HG03135 (cell line): ENCODE measurements around the gene RGL1.

Experiments
- ATAC-seq: cut with Tn5 transposase; IDR thresholded peaks from one replicate; pipeline ENCODE4 v1.9.1; 2021; ENCODE audit warnings: mild to moderate bottlenecking, moderate library complexity; ENCODE audit not compliant: unreplicated experiment

Gene RGL1

DNA sequence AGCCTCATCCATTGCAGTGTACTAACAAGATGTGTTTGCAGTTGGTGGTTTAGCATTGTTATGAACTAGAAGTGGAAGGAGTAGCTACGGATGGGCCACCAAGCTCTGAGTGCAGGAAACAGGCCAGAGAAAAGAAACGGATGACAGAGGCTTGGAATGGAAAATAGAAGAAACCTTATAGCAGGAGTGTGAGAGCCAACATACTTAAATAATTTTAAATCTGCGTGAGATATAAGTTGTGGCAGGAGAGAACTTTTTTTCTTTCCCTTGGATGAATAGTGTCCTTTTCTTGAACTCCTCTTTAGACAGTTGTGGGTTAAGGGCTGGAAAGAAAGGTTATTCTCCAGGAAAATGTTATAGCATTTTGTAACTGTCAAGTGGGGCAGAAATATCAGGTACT is 54.2 kb downstream of the RGL1 start:
- no peak for ATAC-seq

DNA sequence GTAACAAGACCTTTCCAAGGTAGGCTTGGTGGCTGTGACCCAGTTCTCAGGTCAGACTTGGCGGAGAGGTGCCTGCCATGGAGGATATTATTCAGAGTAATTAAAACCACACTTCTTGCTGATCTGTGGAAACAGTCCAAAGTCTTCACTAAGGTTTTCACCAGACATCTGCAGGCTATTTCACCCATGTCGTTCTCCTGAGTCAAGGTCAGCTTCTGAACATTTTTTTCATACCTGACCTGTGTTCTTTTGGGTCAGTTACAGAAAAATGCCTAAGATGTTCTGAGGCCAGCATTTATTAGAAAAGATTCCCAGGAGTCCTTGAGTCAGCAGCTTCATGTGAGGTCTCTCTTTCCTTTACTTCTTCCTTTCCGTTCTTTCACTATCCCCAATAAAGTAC is 54.9 kb downstream of the RGL1 start:
- no peak for ATAC-seq

DNA sequence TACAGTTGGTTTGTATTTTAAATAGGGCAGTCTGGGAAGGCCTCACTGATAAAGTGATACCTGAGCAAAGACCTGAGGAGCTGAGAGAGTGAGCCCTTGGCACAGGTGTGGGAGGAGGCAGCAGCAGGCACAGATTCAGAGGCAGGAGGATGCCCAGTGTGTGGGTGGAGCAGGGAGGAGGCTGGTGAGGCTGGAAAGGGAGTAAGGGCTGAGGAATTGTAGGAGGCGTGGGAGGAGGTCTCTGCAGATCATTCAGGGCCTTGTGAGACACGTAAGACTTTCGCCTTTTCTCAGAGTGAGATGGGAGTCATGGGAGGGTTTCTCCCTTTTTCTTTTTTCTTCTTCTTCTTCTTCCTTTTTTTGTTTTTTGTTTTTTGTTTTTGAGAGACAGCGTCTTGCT is 58.0 kb downstream of the RGL1 start:
- no peak for ATAC-seq

DNA sequence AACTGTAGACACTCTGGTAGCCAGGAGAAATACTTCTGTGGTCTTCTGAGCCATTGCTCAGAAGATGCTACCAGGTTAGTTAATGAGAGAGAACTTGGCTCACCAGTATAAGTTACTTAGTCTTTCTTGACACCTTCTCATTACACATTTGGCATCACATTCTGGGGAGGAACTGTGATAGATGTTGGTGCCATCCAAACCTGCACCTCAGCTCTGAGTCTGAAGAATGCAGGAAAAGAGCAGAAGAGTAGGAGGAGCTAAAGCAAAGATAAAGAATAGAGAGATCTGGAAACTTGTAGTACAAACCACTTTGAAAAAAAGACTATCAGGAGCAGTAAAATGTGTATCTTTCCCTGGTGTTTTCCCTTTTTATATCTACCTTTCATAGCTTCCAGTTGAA is 58.9 kb downstream of the RGL1 start:
- ATAC-seq = no peak

DNA sequence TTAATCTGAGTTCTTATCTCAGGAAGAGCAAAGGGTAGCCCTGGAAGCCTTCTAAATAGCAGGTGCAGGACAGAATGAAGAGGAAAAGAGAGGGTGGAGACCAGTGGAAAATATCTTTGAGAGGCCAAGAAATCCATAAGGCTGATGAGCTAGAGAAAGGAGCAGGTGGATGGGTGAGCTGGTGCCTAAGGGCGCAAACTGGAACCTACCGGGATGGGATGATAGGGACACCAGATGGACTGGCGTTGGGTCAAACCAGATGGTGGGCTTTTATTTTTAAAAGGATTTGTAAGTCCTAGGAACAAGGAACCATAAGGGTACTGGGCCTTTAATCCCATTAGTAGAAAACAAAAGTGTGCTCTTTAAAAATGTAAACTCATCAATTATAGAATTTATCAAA is 59.7 kb downstream of the RGL1 start:
- no peak for ATAC-seq

DNA sequence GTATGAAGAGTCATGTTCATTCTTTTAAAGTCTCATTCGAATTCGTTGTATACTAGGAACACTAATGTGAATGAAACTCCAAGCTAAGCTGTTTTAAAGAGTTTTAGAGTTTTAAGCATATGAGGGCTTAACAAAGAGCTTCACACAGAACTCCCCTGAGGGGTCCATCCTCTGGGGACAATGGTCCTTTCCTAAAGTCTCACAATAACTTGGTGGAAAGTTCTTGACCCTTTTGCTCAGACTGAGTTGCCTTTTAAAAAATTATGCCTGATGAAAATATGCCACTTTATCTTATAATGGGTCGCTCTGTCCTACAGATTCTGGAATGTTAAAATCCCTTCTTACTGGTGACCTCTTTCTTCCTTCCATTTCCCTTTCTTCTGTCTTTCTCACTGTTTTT is 64.3 kb downstream of the RGL1 start:
- ATAC-seq = no peak

DNA sequence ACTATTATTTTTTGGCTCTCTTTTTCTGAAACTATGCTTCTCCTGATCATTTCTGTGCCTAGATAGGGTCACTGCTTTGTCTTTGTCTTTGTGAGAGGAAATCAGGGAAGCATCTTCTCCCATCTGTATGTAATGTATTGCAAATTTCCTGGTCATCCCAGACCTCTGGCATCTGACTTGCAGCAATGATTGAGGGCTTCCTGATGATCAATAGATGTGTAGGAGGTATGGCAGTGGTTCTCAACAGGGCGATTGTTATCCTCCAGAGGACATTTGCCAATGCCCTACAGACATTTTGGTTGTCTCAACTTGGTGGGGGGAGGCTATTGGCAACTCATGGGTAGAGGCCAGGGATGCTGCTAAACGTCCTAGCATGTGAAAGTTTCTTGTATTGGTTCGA is 64.7 kb downstream of the RGL1 start:
- no peak for ATAC-seq

DNA sequence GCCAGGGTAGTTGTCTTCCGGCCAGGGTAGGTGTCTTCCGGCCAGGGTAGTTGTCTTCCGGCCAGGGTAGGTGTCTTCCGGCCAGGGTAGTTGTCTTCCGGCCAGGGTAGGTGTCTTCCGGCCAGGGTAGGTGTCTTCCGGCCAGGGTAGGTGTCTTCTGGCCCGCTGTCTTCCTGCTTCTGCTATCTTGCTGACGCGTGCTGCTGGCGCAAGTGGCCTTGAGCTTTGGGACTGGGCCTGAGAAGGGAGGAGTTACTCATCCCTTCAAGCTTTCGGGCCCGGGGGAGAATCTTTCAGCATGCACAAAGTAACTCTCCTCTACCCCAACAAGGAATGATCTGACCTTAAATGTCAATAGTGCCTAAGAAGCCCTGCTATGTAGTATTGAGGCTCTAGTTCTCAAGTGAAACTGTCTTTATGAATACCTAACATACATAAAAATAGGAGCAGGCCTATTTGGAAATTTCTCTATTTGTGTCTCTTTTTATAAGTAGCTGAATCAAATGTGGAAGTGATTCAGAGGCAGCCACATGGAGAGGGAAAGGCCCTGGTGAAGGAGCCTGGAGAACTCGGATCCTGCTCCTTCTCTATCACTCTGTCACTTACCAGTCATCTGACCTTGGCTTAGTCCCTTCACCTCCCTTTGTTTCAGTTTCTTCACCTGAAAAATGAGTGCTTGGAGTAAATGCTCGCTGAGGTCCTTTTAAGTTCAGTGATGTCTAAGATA is 65.6 kb downstream of the RGL1 start:
- ATAC-seq = no peak

DNA sequence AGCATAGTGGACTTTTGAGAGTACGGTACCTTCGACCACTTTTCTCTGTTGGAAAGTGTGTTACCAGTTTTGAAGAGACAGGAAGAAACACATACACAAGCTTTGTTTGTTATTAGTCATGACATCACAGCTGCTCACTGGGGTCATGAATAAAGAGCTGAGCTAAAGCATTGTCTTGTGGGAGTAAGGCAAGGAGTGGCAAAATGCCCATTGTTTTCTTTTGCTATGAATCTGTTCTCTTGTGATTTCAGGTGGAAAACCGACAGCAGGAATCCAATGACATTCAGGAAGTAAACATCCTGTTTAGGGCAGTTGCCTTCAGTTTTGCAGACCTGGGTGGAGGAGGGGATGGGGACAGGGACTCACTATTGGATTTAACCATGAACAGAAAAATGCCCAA is 66.2 kb downstream of the RGL1 start:
- no peak for ATAC-seq

DNA sequence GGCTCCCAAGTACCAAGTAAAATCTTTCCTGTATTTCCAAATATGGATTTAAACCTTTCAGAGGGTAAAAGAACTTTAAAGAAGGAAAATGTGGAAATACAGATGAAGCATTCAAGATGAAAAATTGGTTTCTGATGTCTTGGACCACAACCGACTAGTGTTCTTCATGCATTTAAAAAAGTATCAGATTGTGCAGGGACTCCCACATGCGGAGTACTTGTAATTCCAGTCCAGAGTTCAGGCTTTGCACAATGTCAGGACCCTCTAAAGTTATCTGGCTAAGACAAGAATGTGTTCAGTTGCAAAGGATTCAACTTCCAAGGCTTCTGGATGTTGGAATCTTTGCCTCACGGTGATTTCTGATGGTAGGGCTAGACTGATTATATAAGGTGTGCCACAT is 66.7 kb downstream of the RGL1 start:
- ATAC-seq = no peak

DNA sequence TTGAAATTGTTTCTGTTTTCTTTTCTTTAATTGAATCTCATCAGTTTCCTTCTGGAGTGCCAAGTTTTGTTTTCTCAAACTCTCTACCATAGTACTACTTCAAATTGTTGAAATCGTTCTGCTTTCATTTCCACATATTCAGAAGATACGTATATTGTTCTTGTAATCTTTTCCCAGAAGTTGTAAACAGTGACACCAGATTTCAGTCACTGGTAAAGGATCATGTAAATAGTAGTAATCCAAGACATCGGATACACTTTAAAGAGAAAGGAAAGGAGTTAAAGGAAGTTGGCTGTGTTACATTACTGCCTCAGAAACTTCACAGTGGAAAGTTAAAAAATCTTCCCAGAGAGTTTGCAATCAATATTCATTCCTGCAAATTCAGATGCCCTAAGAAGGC is 67.5 kb downstream of the RGL1 start:
- no peak for ATAC-seq

DNA sequence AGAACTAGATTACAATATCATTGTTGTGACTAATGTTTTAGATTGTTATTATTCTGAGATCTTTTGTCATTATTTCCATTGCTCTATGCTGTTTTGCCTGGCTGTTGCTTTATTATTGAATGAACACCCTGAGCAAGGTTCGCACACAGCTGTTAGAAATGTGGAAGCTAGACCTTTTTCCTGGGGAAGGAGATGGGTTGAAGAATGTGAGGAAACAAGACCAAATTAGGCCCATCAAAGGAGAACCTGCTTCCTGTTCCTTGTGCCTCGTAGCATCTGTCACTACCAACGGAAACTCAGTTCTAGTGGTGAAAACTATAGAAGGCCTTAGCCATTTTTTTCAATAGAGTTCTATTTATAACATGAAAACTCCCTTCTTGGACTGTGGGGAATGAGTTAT is 68.7 kb downstream of the RGL1 start:
- peak; percentile 63 for ATAC-seq

DNA sequence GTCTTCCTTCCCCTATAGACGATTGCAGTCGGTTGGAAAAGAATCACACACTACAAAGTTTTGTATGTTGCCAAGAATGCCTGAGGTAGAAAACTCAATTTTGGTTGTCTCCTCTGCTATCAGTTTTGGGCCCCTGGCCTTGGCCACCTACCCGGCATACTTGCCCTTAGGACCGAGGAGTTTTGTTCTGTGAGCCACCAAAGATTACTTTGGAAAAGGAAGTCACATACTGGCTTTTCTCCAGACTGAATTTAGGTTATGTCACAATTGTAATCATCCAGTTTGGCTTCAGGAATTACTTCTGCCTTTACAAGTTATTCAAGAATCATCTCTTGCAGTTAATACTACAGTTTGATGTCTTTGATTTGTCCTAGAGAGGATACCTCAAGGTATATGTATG is 71.4 kb downstream of the RGL1 start:
- no peak for ATAC-seq

DNA sequence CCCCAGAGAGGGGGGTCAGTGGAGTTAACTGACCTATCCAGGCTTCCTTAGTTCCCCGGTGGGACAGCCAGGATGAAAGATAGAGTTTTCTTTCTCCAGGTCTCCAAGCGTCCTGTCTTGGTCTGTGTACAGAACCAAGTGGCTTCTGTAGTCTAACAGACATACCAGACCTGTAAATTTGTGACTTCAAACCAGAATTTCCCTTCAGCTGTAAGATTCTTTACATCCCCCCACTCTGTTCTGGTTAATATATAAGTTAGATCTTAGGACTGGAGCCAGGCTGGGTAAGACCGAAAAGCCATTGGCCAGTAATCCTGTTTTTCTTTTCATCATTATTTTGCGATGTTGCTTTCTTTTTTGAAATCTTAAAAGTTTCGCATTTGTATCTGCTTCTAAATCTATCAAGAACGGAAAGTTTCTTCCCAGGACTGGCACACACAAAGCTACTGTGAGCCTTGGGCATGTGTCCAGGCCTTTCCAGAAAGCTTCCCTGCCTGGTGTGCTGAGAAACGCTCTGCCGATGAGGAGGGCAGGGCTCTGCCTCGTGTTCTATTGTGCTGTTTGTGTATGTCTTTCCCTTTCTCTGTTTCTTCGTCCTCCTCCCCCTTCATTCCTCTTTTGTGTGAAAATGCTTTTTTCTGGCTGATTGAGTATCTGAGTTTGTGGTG is 72.3 kb downstream of the RGL1 start:
- ATAC-seq = no peak

DNA sequence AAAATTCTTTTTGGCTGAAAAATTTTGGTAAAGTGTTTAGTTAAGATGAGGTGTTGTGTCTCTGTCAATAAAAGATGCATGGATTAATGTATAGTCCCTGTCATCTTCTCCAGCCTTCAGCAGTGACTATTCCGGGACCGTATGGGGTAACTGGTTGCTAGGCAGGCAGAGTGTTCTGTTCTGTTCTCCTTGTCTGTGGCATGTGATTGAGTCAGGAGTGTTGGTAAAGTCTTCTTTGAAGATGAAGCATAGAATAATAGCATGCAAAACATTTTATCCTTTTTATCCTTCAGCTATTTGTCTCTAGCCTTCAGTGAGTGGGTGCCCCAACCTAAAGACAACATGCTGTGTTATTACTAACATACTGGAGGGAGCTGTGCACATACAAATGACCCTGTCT is 74.6 kb downstream of the RGL1 start:
- ATAC-seq = no peak

DNA sequence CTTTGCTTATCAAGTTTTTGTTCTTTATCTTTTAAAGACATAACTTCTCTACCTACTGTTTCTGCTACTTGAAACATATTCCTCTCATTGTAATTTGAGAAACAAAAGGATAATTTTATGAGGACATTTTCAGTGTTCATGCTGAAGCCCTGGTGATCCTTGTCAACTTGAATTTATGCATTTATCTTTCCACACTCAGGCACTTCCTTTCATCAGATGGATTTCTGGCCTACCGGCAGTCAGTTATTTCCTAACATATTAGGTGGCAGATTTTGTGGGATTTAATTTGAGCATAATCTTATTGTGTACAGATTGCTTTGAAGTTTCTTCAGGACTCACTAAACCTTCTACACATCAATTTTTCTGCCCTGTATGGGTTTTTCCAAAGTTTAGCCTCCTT is 75.0 kb downstream of the RGL1 start:
- no peak for ATAC-seq

DNA sequence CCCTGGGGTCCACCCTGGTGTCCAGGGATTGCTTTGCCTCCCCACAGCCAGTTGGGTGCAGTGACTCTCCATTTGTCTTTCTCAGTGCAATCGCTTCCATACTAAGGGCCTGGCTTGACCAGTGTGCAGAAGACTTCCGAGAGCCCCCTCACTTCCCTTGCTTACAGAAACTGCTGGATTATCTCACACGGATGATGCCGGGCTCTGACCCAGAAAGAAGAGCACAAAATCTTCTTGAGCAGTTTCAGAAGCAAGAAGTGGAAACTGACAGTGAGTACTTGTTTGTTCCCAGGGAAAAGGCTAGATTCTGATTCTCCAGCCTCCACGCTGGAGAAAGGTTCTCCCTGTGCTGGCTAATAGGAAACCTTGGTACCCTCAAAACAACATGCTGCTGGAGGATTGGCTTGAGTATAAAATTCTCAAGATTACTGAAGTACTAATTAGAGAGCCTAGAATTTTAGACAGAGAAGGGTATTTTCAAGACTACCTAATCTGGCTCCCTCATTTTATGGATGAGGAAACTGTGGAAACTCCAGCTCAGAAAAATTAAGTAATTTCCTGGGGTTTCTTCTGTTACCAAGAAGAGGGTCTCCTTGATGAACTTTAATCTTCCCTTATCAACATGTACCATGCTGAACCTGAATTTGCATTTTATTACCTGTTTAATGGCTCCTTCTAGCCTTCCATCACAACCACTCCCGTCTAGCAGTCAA is 75.8 kb downstream of the RGL1 start:
- no peak for ATAC-seq

DNA sequence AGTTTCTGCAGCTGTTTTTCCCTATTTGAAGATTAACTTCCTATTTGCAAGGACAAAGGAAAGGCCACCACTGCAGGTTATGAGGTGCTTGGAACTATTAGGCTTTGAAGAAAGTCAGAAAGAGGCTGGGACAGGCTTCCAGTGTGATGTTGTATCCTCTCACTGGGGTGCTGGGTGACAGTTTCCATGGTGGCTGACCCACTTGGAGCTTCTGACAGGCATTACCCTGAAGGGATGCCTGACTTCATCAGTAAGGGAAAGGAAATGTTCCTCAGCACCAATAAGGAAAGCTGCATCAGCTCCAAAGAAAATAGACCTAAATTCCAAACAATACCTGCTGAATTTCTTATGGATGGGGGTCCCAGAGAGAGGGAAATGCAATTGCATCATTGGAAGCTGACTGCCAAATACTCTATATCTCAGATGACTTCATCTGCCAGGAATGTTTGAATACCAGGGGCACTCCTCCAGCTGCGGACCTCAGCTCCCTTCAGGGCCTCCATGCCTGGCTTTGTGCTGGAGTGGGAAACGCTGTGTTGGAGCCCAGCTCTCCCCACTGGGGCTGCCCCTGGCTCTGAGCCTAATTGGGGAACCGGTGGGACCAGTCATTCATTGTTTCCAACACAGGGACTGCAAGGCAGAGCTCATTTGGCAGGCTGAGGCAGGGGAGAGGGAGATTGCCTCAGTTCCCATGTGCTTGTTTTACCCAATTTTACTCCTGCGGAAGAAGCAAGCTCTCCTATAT is 76.6 kb downstream of the RGL1 start:
- ATAC-seq = no peak

DNA sequence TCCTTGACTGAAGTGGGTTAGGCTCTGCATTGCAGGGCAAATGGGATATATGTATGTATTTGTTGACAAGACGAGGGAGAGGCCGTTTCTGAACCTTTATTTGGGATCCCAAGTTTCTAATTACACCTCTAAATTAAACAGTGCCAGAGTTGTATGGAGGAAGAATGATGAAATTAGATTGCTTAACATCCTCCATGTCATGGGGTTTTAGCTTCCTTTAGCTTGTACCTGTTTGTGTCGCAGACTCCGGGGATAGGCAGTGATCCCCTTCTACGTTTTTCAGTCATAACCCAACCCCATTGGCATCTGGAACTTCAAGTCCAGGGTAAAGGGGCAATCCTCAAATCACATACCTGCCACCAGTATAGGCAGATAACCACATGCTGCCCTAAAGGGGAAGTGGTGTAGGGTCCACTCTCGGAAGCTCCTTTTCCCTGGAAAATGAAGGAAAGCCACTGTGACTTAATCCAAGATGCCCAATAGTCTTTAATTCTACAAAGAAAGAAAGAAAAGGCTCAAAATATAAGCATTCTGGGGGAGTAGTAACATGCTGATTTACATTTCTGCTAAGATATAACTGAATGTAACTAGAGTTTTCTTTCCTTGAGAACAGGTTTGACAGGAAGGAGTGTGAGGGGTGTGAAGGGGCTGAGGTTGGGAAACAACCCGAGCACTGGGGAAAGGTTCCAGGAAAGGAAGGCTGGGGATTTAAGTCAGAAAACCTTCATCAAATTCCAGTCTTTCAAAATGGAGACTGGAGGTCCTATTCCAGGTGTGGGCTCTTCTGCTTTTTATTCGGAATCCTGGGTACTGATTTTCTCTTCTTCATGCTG is 77.6 kb downstream of the RGL1 start:
- no peak for ATAC-seq

DNA sequence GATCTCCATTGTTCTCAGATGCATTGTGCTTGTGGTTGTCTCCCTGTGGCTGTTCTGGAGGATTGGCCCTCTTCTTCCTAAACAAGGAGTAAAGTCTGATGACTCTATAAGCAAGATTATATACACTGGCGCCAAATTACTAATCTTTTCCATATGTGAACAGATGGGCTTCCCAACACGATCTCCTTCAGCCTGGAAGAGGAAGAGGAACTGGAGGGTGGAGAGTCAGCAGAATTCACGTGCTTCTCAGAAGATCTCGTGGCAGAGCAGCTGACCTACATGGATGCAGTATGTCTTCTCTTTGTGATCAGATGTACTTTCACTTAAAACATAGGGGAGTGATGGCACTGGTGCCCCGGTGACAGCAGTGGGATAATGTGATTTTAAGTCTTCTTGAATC is 78.7 kb downstream of the RGL1 start:
- no peak for ATAC-seq

DNA sequence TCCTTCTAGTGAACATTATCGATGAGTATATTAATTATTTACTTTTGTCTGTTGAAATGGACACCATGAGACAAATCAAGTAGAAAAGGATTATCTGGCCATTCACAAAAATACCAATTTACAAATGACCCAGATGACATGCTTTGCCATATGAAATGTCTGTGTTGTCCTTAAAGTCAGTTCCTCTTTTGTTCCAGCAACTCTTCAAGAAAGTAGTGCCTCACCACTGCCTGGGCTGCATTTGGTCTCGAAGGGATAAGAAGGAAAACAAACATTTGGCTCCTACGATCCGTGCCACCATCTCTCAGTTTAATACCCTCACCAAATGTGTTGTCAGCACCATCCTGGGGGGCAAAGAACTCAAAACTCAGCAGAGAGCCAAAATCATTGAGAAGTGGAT is 79.6 kb downstream of the RGL1 start:
- no peak for ATAC-seq
